Activated CD4-positive, alpha-beta T cell treated with anti-CD3 and anti-CD28 coated beads, Interleukin-2, amount 50 U/mL, for 24 hours (primary cell): Measurements from ENCODE around the gene TVP23B.
"Not testable (repeated sequence)": the region's sequence is repeated elsewhere in the genome, so short reads cannot be mapped to it uniquely, and the experiment has no call there.

ENCODE experiments used
- DNase-seq, 2 donors: peaks; one replicate each; pipeline ENCODE4 v3.0.0-alpha.2; 2020; ENCODE audit warnings: low read depth in 1 of 2, low spot score in 1 of 2

TVP23B gene

DNA sequence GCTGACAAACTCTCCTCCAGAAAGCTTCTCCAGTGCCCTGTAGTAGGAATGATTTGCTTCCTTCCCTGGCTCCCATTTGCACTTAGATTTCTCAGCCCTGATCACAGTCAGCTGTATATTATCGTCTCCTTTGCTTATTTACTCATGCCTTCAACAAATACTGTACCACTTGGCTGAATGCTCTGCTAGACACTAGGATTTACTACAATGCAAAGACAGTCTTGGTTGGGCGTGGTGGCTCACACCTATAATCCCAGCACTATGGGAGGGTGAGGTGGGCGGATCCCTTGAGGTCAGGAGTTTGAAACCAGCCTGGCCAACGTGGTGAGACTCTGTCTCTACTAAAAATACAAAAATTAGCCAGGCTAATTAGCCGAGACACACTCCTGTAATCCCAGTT, 5.9 kb downstream of the TVP23B start:
- not testable (repeated sequence) for DNase-seq

DNA sequence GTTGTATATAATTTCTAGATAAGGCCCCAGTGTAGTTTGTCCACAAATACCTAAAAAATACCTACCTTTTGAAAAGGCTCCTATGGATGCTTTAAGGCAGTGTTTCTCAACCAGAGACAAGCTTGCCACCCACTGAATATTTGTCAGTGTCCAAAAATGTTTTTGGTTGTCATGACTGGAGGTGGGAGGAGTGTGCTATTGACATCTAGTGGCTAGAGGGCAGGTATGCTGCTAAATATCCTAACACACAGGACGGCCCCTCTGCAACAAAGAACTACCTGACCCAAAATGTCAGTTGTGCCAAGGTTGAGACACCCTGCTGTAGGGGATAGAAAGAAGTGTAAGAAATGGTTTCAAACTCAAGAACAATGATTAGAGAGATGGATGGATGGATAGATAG, 10.4 kb downstream of the TVP23B start:
- DNase-seq = not testable (repeated sequence)

DNA sequence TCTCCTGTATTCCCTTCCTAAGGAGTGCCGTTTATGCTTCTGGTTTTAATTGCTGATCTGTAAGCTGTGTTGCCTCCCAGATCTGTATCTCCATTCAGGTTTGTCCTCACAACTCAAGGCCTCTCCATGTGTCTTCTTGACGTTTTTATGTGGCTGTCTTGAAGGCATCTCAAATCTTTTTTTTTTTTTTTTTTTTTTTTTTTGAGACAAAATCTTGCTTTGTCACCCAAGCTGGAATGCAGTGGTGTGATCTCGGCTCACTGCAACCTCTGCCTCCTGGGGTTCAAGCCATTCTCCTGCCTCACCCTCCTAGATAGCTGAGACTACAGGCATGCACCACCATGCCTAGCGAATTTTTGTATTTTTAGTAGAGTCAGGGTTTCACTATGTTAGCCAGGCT, 13.9 kb downstream of the TVP23B start:
- DNase-seq = not testable (repeated sequence)

DNA sequence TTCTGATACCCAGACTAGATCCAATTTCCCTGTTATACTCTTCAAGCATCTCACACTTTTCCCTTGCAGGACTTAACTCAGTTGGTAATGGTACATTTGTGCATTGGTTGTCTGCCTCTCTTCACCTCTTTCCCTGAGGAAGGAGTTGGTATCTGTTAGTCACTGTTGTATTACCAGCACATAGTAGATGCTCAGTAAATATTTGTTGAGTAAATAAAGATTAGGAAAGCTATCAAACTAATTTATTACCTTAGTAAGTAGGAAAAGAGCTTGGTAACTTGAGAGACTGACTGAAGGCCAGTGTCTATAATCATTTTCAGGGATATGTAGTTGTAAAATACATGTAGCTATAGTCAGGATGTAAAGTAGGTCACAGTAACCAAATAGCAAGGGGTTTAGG, 15.9 kb downstream of the TVP23B start:
- not testable (repeated sequence) for DNase-seq

DNA sequence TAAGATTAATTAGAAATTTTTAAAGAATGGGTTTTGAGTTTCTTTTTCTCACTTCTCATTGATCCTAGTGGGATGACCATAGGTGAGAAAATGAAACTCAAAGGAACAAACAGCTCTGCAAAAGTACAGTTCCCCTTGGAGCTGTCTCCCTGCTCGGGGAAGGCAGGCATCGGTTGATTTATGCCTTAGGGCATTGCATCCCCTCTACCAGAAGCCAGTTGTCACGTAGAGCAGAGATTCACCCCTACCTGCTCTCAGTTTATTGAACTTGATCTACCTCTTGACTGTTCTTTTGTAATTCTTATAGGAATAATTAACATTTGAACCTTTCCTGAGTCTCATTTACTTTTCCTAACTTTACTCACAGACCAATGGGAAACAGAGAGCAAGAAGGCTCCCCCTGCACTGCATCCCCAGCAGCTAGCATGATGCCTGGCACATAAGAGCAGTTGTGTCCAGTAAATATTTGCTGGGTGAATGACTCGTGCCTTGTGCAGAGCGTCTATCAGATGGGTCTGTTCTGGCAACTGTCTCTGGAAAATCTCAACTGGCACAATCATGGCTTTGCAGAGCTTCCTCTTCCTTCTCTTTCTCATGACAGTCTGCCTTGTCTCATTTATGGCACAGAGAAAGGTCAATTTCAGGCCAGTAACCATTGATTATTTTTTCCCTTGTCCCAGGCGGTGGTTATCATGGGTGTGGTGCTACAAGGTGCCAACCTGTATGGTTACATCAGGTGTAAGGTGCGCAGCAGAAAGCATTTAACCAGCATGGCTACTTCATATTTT, 22.7 kb downstream of the TVP23B start:
- not testable (repeated sequence) for DNase-seq

DNA sequence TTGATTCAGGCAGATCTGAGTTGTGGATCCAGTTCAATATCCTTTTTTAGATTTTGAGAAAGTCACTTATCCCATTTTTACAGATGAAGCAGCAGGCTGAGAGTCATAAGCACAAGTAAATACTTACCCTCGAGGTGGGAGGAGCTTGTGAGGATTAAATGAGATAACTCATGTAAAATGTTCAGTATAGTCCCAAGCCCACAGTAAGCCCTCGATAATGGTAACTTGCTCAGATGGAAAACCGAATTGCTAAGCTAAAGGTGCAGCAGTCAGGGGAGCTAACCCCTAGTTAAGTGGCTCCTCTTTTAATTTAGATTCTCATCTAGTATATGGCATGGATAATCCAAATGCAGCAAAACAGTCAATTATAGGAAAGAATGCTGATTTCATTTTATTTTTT, 34.9 kb downstream of the TVP23B start:
- DNase-seq = not testable (repeated sequence)

DNA sequence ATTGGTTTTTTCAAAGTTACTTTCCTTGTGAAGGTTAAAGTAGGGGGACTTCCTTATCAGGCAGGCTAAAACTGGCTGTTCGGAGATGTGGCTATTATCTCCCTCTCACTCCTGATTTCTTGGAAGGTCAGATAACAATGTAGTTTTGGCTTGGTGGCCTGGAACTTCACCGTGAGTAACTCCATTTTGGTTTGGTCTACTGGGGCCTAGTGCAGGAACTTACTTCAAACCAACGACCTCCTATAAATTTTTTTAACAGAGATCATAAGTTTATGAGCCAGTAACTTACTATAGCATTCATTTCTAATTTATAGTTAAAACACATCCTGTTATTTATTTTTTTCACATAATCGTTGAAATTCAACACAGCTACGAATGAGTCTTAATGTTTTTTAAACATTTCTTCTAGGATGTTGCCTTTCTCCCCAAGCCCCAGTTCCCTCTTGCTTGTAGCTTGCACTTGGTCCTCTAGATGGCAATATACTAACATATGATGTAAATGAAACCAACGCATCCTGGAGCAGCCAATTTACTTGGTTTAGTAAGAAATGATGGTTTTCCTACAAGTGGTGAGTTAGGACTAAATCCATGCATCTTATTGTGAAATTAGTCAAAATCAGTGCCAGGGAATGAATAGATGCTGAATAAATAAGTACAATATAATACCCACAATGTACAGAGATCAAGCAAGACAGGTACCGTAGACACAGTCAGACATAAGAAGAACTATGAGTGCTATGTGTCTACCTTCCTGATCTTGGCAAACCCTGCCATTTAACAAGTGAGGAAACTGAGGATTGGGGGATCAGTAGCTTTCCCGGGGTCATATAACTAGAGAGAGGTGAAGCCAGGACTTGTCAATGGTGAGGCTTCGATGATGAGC, 35.7 kb downstream of the TVP23B start:
- DNase-seq = peak in 1 of 2 donors; percentile 49

DNA sequence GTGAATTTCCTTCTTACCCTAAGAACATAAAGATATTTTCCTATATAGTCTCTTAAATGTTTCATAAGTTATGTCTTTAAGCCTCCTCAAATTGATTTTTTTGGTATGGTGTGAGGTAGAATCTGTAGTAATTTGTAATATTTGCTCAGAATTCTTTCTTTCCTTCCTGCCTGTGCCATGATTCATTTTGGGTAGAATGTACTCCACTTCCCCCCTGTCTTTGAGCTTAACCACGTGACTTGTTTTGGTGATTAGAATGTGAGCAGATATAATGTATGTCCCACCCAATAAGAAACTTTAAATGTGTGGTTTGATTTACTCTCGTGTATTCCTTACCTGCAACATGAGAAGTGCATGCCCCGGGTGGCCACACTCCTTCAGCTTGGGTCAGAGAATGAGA, 40.4 kb downstream of the TVP23B start:
- DNase-seq = not testable (repeated sequence)

DNA sequence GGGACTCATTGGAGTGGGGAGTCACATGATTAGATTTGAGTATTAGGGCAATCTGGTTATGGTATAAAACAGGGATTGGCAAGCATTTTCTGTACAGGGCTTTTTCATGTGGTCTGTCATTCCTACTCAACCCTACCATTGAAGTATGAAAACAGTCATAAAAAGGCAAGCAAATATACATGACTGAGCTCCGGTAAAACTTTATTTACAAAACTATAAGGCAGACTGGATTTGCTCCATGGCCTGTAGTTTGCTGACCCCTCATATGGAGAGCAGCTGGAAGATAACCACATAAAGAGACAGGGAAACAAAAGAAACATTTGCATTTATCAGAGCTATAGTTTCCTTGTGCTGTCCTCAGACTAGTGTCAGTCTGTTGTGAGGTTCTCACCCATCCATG, 46.6 kb downstream of the TVP23B start:
- DNase-seq = not testable (repeated sequence)

DNA sequence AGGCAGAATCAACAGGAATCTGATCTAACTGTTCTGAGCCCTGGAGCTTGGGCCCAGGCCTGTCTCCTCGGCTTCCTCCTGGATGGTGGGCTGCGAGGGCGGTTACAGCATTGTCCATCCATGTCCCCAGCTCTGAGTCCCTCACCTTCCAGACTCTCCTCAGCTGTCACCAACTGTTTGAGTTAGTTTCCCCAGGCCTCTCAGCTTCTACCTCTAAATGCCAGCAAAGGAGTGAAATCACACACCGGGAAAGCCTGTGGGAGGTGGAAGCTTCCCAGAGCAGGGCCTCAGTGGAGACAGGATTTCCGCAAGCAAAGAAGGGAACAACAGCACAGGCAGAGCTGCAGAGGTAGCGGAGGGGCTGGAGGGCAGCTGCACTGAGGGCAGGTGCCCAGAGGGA, 67.5 kb downstream of the TVP23B start:
- DNase-seq = no peak

DNA sequence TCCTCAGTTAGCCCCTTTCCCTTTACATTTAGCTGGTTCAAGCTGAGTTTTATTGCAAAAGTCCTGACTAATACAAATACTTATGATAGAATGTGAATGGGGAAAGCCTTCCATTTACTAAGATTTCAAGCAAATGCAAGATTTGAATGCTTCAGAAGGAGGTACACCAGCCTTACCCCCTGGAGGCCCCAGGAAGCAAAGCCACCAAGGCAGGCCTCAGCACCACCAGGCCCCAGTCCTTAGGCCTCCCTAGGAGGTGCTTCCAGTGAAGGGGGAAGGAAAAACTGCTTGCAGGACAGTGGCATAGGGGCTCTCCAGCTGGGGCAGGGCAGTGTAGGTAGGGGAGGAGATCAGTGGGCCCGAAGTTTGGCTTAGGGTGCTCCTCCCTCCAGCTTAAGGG, 69.7 kb downstream of the TVP23B start:
- DNase-seq = no peak

DNA sequence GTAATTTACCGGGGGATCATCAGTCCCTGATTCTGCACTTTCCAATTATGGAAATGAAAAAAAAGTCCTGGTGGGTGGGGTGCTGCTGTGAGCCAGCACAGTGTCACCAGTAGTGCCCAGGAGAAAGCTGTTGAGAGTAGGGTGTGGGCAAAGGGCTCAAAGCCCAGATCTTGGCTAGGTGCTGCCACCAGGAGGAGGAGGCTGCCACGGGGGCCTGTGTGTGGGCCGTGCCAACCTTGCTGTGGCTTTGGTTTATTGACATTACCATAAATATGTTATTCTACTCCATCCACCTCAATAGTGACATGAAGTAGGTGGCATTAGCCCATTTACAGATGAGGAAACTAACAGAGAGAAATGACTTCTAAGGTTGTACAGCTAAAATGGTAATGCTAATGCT, 70.2 kb downstream of the TVP23B start:
- no peak for DNase-seq

DNA sequence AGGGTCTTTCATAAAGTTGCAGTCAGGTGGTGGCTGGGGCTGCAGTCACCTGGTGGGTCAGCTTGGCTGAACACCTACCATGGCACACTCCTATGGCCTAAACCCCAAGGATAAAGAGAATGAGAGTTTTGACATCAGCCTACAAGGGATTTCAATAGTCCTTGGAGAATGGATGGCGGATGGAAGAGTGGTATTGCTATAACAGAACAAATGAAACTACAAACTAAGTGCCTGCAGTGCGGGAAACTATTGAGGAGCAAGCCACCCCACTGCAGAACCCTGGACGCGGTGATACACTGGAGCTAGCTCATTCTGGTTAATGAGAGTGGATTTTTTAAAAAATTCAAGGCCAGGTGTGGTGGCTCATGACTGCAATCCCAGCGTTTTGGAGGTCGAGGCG, 74.0 kb downstream of the TVP23B start:
- no peak for DNase-seq

DNA sequence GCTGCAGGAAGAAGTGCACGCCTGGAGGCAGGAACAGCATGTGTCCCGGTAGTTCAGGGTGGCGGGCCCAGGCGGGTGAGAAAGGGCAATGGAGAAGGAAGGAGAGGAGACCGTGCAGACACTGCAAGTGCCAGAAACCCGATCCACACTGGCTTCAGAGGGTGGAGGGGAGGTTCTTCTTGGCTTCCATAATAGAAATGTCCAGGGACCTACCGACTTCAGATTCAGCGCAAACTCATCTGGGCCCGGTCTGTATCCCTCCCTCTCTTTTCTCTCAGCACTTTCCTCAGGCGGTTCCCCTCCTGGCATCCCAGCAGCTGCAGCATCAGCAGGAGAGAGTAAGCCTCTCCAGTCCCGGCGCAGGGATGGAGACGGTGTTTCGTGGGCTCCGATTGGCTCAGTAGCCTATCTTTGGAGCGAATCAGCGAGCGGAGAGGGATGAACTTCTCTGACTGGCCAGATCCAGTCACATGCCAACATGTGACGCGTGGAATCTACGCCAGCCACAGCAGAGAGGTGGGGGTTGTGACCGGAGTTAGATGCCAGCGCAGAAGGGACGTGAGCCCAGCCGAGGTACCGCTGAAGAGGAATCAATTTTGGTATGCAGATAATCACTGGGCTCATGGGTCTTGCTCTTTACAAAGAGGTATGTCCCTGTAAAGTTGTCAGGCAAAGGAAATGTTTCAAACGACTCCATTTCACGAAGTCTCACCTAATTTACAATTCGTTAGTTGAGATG, 75.0 kb downstream of the TVP23B start:
- peak; percentile 59 to 88 for DNase-seq
